HepG2 (cell line): ENCODE data around the gene AKAP8. TPM values are rescaled to one million over a fixed set of nuclear protein-coding genes. Genes with fewer than 3 reads are reported as not detected.
A peak's percentile ranks its signal among the peaks of the same experiment; 100 is the strongest.

Experiments
- BRCA1 ChIP-seq: sonication (generic); formaldehyde crosslinking; IDR thresholded peaks from 2 replicates; pipeline ENCODE4 v1.4.0; 2020; ENCODE audit warnings: missing genetic modification reagents
- CCAR2 ChIP-seq: fragments of 200-400 bp; formaldehyde crosslinking; optimal IDR thresholded peaks from 2 replicates; pipeline ENCODE3; 2018; ENCODE audit warnings: low read depth, mild to moderate bottlenecking, low read length, moderate library complexity
- CREB1 ChIP-seq, 2 experiments: fragments of 450-650 bp in 1 of 2; IDR thresholded peaks; 2 replicates each; pipeline ENCODE4 v1.6.1; 2016 to 2017; ENCODE audit warnings: control low read depth in 1 of 2, mild to moderate bottlenecking in 1 of 2, missing compliant biosample characterization in 1 of 2, missing genetic modification characterization in 1 of 2
- HOXA3 ChIP-seq: sonication (generic); formaldehyde crosslinking; IDR thresholded peaks from 2 replicates; pipeline ENCODE4 v1.5.0; 2020; ENCODE audit warnings: missing genetic modification reagents
- HOXA9 ChIP-seq: sonication (generic); formaldehyde crosslinking; IDR thresholded peaks from 2 replicates; pipeline ENCODE4 v1.8.1; 2022; ENCODE audit warnings: missing genetic modification reagents, mild to moderate bottlenecking, moderate library complexity, borderline replicate concordance
- ISL2 ChIP-seq: sonication (generic); formaldehyde crosslinking; IDR thresholded peaks from 2 replicates; pipeline ENCODE4 v1.5.0; 2020; ENCODE audit warnings: missing genetic modification reagents
- NFIC ChIP-seq: IDR thresholded peaks from 2 replicates; pipeline ENCODE4 v1.6.1; 2012; ENCODE audit warnings: mild to moderate bottlenecking, low read length, inconsistent platforms
- NR2F1 ChIP-seq, 2 experiments: fragments of 450-650 bp in 1 of 2; formaldehyde crosslinking in 1 of 2; IDR thresholded peaks; 2 replicates each; pipeline versions ENCODE4 v1.5.0 to v1.6.1; 2016 to 2020; ENCODE audit warnings: mild to moderate bottlenecking in 1 of 2, missing compliant biosample characterization in 1 of 2, missing genetic modification reagents in 1 of 2, moderate library complexity in 1 of 2
- PHF5A ChIP-seq: IDR thresholded peaks from one replicate; pipeline ENCODE4 v1.6.1; 2018; ENCODE audit warnings: low read depth, missing genetic modification reagents; ENCODE audit not compliant: unreplicated experiment
- POLR2AphosphoS5 ChIP-seq: IDR thresholded peaks from 2 replicates; pipeline ENCODE4 v1.6.1; 2012; ENCODE audit warnings: low read depth, low read length
- SIN3A ChIP-seq: IDR thresholded peaks from 2 replicates; pipeline ENCODE4 v1.6.1; 2011; ENCODE audit warnings: low read depth, mild to moderate bottlenecking, control low read depth, low read length, borderline replicate concordance
- SRSF4 ChIP-seq: fragments of 200-400 bp; formaldehyde crosslinking; IDR thresholded peaks from one replicate; pipeline ENCODE4 v1.6.1; 2018; ENCODE audit warnings: mild to moderate bottlenecking, low read depth, low read length, moderate library complexity; ENCODE audit not compliant: poor library complexity, severe bottlenecking
- TBX3 ChIP-seq: fragments of 450-650 bp; IDR thresholded peaks from 2 replicates; pipeline ENCODE4 v1.6.1; 2017; ENCODE audit warnings: antibody characterized with exemption, mild to moderate bottlenecking, inconsistent platforms, borderline replicate concordance
- ZBTB7B ChIP-seq: sonication (generic); formaldehyde crosslinking; IDR thresholded peaks from 2 replicates; pipeline ENCODE4 v1.4.0; 2020; ENCODE audit warnings: missing genetic modification reagents
- ZFP36 ChIP-seq: fragments of 150-350 bp; IDR thresholded peaks from 2 replicates; pipeline ENCODE4 v1.6.1; 2018; ENCODE audit warnings: borderline replicate concordance, low read length, low read depth; ENCODE audit not compliant: partially characterized antibody
- ZMAT5 ChIP-seq: sonication (generic); formaldehyde crosslinking; IDR thresholded peaks from 2 replicates; pipeline ENCODE4 v1.5.0; 2020; ENCODE audit warnings: mild to moderate bottlenecking, low read depth, missing genetic modification reagents, borderline replicate concordance
- ZNF160 ChIP-seq: sonication (generic); formaldehyde crosslinking; IDR thresholded peaks from 2 replicates; pipeline ENCODE4 v1.8.0; 2022; ENCODE audit warnings: mild to moderate bottlenecking, inconsistent platforms, missing genetic modification reagents
- ZNF207 ChIP-seq: fragments of 450-650 bp; IDR thresholded peaks from 2 replicates; pipeline ENCODE4 v1.6.1; 2016; ENCODE audit warnings: antibody characterized with exemption, borderline replicate concordance
- ZNF296 ChIP-seq: sonication (generic); formaldehyde crosslinking; conservative IDR thresholded peaks from 2 replicates; pipeline ENCODE4 v1.5.0; 2020; ENCODE audit warnings: mild to moderate bottlenecking, missing genetic modification reagents
- ZNF383 ChIP-seq: sonication (generic); formaldehyde crosslinking; IDR thresholded peaks from 2 replicates; pipeline ENCODE4 v1.4.0; 2020; ENCODE audit warnings: missing genetic modification reagents, mild to moderate bottlenecking, borderline replicate concordance
- ZNF431 ChIP-seq: sonication (generic); formaldehyde crosslinking; IDR thresholded peaks from 2 replicates; pipeline ENCODE4 v1.9.0; 2022; ENCODE audit warnings: missing genetic modification reagents, low read depth, mild to moderate bottlenecking, borderline replicate concordance
- ZNF451 ChIP-seq: sonication (generic); formaldehyde crosslinking; IDR thresholded peaks from 2 replicates; pipeline ENCODE4 v1.5.0; 2020; ENCODE audit warnings: mild to moderate bottlenecking, missing genetic modification reagents
- ZNF547 ChIP-seq: sonication (generic); formaldehyde crosslinking; IDR thresholded peaks from 2 replicates; pipeline ENCODE4 v1.5.1; 2020; ENCODE audit warnings: mild to moderate bottlenecking, missing genetic modification reagents
- ZNF652 ChIP-seq: IDR thresholded peaks from 2 replicates; pipeline ENCODE4 v1.6.1; 2016; ENCODE audit warnings: low read depth, borderline replicate concordance
- ZNF724P ChIP-seq: sonication (generic); formaldehyde crosslinking; IDR thresholded peaks from 2 replicates; pipeline ENCODE4 v1.8.0; 2022; ENCODE audit warnings: missing genetic modification reagents, borderline replicate concordance
- ZNF878 ChIP-seq: sonication (generic); formaldehyde crosslinking; IDR thresholded peaks from 2 replicates; pipeline ENCODE4 v1.8.1; 2023; ENCODE audit warnings: mild to moderate bottlenecking, missing genetic modification reagents, moderate library complexity
- polyA plus RNA-seq, 8 experiments: library from polyadenylated mRNA; depleted of rRNA in 3 of 8; stranded (reverse) in 7 of 8; unstranded in 1 of 8; fragments of >200 nt; fragmentation: Illumina TruSeq in 4 of 8; extraction: Trizol in 4 of 8; gene quantifications; 2 replicates each; pipeline versions ENCODE4 v1.2.1 to v1.2.3, GENCODE V29; 2011 to 2016; ENCODE audit warnings: low read depth in 4 of 8, missing spikeins in 1 of 8, mixed read lengths in 1 of 8; ENCODE audit not compliant: insufficient read depth in 1 of 8
- total RNA-seq, 5 experiments: library from RNA; depleted of rRNA; stranded (reverse); fragments of >200 nt; fragmentation: Illumina TruSeq; extraction: Trizol; gene quantifications; 2 replicates each; pipeline ENCODE4 v1.2.3, GENCODE V29; 2016; ENCODE audit warnings: low read depth in 1 of 5
- TF ChIP-seq, protein P1 (sequence below): sonication (generic); formaldehyde crosslinking; conservative IDR thresholded peaks from 2 replicates; pipeline ENCODE4 v1.5.0; 2020; ENCODE audit warnings: missing genetic modification reagents
- TF ChIP-seq, protein P2 (sequence below): sonication (generic); formaldehyde crosslinking; IDR thresholded peaks from 2 replicates; pipeline ENCODE4 v1.9.0; 2021; ENCODE audit warnings: missing genetic modification reagents, mild to moderate bottlenecking, borderline replicate concordance

AKAP8 gene
- total and polyA plus RNA-seq, 2 of the 13 experiments (the other 11 are each of a cell fraction or from before 2014, with no cell fraction given) = 15.9 to 22.1 TPM

DNA sequence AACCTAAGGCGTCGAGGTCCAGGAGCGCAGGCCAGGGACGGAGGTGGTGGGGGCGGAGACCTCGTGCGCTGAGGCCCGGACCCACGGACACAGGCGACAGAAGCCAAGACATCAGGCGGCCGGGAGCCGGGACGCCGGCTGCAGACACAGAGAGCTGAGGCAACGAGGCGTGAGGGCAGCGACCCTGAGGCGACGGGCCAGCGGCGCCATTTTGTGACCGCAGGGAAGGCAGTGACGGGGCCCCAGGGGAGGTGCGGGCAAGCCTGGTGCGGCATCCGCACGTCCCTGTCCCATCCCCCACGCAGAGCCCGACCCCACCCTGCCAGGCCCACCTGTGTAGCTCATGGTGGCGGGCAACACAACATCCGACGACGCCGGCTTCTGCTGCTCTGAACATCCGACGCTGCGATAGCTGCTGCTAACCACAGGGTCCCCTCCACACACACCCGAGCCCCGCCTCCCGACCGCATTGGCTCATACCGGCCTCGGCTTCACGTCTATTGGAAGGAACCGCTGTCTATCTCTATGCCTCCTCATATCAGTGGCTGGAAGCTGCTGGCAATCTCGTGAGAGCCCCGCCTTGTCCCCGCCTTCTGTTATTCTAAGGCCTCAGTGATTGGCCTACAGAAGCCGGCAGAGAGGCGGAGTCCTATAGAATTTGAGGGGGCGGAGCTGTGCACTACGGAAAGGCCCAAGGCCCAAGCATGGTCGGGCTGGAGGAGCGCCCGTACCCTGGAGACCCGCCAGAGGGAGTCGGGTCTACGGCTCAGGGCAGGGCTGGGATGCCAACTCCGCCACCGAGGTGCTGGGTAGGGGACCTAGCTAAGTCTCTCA is 39.2 kb upstream of the AKAP8 start, which contains the start of gene AKAP8L (continued):
- no peak for TF ChIP-seq ZNF724P
- TF ChIP-seq ZNF207 = no peak
- 0 out of 2 replicates have a peak, but pooled peaks have one; percentile 39 for TF ChIP-seq ZNF878 (CRISPR knock-in tag)
- TF ChIP-seq ZNF296 (CRISPR knock-in tag) = no peak
- no peak for TF ChIP-seq NFIC
- TF ChIP-seq ZMAT5 (CRISPR knock-in tag) = no peak
- TF ChIP-seq BRCA1 = 0 out of 2 replicates have a peak, but pooled peaks have one; percentile 77
- 0 out of 2 replicates have a peak, but pooled peaks have one; percentile 31 for TF ChIP-seq ZNF160
- TF ChIP-seq, protein P1, sequence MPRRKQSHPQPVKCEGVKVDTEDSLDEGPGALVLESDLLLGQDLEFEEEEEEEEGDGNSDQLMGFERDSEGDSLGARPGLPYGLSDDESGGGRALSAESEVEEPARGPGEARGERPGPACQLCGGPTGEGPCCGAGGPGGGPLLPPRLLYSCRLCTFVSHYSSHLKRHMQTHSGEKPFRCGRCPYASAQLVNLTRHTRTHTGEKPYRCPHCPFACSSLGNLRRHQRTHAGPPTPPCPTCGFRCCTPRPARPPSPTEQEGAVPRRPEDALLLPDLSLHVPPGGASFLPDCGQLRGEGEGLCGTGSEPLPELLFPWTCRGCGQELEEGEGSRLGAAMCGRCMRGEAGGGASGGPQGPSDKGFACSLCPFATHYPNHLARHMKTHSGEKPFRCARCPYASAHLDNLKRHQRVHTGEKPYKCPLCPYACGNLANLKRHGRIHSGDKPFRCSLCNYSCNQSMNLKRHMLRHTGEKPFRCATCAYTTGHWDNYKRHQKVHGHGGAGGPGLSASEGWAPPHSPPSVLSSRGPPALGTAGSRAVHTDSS (CRISPR knock-in tag) = no peak
- TF ChIP-seq ZBTB7B (CRISPR knock-in tag) = no peak
- TF ChIP-seq, protein P2, sequence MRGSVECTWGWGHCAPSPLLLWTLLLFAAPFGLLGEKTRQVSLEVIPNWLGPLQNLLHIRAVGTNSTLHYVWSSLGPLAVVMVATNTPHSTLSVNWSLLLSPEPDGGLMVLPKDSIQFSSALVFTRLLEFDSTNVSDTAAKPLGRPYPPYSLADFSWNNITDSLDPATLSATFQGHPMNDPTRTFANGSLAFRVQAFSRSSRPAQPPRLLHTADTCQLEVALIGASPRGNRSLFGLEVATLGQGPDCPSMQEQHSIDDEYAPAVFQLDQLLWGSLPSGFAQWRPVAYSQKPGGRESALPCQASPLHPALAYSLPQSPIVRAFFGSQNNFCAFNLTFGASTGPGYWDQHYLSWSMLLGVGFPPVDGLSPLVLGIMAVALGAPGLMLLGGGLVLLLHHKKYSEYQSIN (CRISPR knock-in tag) = no peak
- TF ChIP-seq ZNF431 (CRISPR knock-in tag) = no peak
- no peak for TF ChIP-seq ZNF451 (CRISPR knock-in tag)
- TF ChIP-seq SIN3A = peak; percentile 65; the same call in 1 of the 2 replicates
- TF ChIP-seq CREB1 (IDR thresholded peaks at IDR 0.05) = peak; percentile 83
- peak; percentile 86 for TF ChIP-seq CREB1 (CRISPR knock-in tag; IDR thresholded peaks at IDR 0.05)
- TF ChIP-seq PHF5A (CRISPR knock-in tag) = peak; percentile 60
- TF ChIP-seq CCAR2 = no peak
- TF ChIP-seq NR2F1 (CRISPR knock-in tag; IDR thresholded peaks at IDR 0.05) = no peak
- TF ChIP-seq HOXA3 (CRISPR knock-in tag) = peak; percentile 67; the same call in 1 of the 2 replicates
- no peak for TF ChIP-seq ZFP36
- TF ChIP-seq ZNF383 (CRISPR knock-in tag) = no peak
- TF ChIP-seq POLR2AphosphoS5 = peak; percentile 80
- peak; percentile 79 for TF ChIP-seq ZNF547 (CRISPR knock-in tag)
- no peak; the same call in 1 of the 2 replicates for TF ChIP-seq ZNF652 (CRISPR knock-in tag)
- no peak for TF ChIP-seq SRSF4
- TF ChIP-seq ISL2 (CRISPR knock-in tag) = peak; percentile 77
- no peak for TF ChIP-seq HOXA9 (CRISPR knock-in tag)
- no peak for TF ChIP-seq TBX3
